Umbilical cord (tissue), 2 donors: Measurements from ENCODE around the gene ADAM12. TPM values are rescaled to one million over a fixed set of nuclear protein-coding genes. Genes with fewer than 3 reads are reported as not detected.
"Not testable (repeated sequence)": the region's sequence is repeated elsewhere in the genome, so short reads cannot be mapped to it uniquely, and the experiment has no call there.

Source experiments
- DNase-seq: peaks from one replicate; pipeline ENCODE4 v3.0.0-alpha.2; 2015; ENCODE audit warnings: low spot score
- total RNA-seq: library from RNA; depleted of rRNA; stranded (reverse); fragments of >200 nt; gene quantifications from one replicate; pipeline ENCODE4 v1.2.3, GENCODE V29; 2014; ENCODE audit warnings: low replicate concordance; ENCODE audit not compliant: insufficient read depth

ADAM12 gene
- total RNA-seq, 1 donor from 2014 or later: 196 TPM

DNA sequence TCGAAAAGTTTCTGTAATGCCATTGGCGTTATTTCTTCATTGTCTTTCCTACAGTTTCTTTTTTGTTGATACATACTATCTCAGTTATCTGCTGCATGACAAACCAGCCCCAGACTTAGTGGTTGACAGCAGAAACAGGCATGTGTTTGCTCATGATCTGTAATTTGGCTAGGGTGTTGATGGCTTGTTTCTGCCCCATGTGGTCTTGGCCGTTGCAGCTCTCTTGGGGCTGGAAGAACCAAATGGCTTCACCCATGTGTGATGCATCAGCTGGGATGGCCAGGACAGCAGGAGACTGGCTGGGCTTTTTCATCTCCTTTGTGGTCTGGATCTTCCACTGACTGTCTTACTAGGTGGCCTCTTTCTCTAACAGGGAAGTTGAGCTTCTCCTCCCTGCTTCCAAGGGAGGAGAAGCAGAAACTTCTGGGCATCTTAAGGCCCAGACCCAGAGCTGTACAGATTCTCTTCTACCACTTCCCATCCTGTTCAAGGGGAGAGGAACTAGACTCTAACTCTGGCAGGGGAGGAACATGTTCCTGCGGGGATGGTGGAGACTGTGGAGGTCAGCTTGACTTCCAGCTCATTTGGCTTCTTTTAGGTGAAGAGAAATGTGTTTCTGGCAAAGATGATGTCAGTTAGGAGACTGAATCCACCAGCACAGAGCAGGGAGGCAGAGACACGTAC is 402.6 kb downstream of the ADAM12 start:
- no peak for DNase-seq

DNA sequence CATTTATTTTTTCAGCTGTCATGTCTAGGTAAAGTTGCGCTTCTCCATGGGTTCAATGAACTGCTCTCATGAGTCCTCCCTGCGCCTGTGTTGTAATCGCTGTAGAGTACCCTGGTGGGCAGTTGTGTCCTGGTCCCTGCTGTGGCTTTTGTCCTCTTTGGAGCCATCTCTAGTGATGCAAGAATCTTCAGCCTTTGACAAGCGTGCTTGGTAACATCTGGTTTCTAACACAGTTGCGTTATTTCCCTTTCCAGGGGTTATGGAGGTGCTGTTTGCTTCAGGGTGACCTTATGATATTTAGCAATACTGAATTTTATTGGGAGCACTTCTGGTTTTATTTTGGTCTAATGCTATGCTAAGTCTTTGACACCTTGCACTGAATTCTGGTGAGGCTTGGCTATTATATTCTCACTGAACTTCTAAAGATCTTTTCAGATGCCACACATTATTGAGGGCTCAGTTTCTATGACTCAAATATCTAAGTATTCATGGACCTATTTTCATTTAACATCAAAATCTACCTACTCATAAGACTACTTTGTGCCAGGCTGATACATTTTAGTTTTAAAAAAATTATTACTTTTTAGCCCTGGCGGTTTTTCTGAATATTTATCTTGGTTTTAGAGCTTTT is 403.3 kb downstream of the ADAM12 start:
- DNase-seq: no peak

DNA sequence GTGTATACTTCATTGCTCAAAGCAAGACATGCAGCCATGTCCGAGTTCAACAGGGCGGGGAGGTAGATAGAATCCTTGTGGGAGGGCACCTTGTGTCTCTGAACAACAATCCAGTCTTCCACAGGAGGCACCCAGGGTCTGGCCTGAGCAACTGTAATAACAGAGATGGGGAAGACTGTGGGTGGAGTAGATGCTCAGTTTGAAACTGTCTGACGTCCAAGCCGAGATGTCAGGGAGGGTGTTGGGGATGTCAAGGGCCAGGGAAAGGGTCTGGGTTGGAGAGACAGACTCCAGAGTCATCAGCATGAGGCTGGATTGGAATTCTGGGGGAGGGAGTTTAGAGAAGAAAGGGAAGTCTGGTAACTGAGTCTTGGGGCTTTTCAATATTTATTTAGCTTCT is 403.9 kb downstream of the ADAM12 start:
- peak; percentile 22 for DNase-seq

DNA sequence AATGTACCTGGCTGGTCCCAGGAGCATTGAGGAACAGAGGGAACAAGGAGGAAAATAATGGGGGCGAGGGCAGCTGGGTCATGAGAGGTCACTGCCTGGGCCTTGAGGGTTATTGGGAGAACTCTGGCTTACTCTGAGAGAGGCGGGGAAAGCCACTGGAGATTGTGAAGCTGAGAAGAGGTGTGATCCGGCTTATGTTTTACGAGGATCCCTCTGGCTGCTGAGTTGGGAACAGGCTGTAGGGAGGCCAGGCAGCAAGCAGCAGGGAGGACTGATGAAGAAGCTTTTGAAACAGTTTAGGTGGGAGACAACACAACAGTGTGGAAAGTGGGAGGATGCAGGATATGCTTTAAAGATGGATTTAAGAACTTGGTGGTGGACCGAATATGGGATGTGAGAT is 404.6 kb downstream of the ADAM12 start:
- peak; percentile 65 for DNase-seq

DNA sequence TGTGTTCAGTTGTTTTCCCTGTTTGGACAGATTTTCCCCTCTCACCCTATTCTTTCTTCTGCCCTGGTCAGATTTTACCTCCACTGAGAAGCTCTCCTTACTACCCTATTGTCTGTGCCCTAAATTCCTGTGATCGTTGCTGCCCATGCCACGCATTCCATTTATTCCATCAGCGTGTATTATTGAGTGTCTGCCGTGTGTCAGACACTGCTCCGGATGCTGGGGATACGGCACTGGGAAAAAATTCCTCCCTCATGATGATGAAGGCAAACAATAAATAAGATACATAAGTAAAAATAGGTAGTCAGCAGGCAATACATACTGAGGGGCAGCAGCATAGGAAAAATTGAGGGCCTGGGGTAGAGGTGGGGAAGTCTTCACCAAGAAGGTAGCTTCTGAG is 405.1 kb downstream of the ADAM12 start:
- peak; percentile 17 for DNase-seq

DNA sequence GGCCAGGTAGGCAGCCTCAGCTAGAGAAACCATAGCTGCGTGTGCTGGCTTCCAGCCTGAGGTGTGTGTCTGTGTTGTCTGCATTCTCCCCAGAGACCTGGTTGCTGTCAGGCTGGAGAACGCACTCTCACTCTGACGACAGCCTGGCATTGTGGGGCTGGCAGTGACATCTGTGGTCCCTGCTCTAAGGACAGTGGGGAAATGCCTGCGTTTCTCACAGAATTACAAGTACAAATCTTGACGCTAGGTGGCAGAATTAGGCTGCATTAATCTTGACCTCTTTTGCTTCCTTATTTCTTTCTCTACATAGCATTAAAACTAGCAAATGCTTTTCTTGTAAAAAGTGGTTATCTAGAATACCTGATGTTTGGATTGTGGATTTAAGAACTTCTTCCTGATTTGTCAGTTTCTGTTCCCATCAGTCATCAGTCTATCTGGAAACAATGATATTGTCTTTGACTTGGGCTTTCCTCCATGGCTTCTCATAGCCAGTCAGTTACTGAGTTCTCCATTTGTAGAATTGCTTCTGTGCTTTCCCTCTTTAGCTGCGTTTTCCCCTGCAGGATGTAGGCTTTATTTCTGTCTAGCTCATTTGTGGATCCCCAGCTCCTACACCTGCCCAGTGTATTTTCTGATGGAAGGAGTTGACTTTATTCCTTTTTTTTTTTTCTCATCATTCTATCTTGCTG is 405.9 kb downstream of the ADAM12 start:
- peak; percentile 90 for DNase-seq

DNA sequence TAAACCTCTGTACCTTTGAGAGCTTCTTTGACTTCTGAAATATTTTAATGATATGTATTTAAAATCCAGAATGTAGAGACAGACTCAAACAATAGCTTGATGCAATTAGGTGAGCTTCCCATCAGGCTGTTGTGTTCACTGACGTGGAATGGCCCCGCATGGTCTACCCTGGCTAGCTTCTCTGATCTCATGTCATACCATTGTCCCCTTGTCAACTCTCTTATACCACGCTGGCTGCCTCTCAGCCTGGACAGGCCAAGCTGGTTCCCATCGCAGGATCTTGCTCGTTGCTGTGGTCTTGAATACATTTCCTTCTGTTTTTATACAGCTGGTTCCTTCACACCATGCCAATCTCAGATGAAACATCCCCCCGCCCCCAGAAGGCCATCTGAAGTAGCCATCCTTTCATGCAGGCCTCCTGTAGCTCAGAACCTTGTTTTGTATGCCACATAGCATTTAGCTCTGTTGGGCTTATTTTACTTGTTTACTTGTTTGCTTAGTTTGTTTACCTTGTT is 407.7 kb downstream of the ADAM12 start:
- DNase-seq: no peak

DNA sequence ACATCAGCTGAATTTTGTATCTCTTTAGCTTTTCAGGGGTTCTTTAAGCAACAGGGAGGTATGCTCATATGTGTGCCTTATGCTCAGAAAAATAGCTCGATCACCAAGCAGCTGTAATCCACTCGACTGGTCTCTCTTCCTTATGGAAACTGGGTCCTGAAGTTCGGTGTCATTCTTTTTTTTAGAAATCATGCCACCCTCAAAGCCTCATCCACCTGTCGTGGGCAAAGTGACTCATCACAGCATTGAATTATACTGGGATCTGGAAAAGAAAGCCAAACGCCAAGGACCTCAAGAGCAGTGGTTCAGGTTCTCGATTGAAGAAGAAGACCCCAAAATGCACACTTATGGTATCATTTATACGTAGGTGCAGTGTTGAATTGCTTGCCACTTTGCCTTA is 408.3 kb downstream of the ADAM12 start:
- DNase-seq: no peak

DNA sequence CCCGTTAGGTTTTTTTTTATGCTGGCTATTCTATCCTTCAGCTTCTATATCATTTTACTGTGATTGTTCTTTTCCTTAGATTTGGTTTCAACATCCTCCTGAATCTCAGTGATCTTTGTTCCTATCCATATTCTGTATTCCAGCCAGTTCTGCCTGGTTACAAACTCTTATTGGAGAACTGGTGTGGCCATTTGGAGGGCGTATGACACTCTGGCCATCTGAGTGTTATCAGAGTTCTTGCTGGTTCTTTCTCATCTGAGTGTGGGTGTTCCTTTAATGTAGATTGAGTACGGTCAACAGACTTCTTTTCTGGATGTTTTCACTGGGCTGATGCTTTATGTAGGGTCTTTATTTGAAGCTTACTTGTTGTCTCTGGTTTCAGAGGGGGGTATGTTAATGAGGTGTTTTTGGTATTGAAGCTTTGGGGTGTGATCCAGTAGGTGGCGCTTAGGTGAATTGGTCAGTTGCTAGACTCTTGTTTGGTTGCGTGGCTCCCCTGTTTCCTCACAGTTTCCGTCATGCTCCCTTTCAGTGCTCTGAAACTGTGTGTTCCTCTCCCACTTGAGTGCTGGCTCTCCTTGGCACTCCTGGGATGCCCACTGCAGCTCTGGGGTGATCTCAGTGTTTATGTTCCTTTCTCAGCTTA is 411.2 kb downstream of the ADAM12 start:
- no peak for DNase-seq

DNA sequence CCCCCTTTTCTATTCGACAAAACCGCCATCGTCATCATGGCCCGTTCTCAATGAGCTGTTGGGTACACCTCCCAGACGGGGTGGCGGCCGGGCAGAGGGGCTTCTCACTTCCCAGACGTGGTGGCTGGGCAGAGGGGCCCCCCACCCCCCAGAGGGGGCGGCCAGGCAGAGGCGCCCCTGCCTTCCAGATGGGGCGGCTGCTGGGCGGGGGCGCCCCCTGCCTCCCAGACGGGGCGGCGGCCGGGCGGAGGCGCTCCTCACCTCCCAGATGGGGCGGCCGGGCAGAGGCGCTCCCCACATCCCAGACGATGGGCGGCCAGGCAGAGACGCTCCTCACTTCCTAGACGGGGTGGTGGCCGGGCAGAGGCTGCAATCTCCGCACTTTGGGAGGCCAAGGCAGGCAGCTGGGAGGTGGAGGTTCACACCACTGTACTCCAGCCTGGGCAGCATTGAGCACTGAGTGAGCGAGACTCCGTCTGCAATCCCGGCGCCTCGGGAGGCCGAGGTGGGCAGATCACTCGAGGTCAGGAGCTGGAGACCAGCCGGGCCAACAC is 418.1 kb downstream of the ADAM12 start:
- not testable (repeated sequence) for DNase-seq

DNA sequence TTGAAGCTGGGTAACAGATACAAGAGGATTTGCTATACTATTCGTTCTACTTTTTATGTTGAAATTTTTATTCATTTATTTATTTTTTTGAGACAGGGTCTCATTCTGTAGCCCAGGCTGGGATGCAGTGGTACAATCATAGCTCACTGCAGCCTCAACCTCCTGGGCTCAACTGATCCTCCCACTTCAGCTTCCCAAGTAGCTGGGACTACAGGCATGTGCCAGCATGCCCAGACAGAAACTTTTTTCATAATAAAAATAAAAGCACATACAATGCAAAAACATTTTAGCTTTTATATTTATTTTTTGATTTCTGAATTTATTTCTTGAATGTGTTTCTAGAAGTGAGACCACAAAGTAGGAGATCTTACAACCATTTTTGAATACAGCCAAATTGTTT is 420.7 kb downstream of the ADAM12 start:
- DNase-seq: no peak

DNA sequence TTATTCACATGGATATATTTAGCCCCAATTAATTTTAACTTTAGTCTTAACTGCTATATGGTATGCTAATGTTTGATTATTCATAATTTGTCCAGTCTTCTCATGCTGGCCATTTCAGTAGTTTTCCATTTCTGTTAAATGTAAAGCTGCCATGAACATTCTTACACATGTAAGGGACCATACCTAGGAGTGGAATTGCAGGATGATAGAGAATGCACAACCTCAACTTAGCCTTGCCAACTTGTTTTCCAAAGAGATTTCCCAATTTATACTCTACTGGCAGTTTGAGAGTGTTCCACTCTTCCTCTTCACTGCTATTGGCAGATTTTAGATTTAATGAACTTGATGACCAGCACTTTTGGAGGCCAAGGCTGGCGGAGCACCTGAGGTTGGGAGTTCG is 423.7 kb downstream of the ADAM12 start:
- no peak for DNase-seq
